Activated naive CD4-positive, alpha-beta T cell treated with Interleukin-2 at 50 U/mL for 16 hours (primary cell): Measurements from ENCODE around the gene MTA2.

Source experiments
- DNase-seq: peaks from one replicate; pipeline ENCODE4 v3.0.0-alpha.2; 2020

The MTA2 gene

DNA sequence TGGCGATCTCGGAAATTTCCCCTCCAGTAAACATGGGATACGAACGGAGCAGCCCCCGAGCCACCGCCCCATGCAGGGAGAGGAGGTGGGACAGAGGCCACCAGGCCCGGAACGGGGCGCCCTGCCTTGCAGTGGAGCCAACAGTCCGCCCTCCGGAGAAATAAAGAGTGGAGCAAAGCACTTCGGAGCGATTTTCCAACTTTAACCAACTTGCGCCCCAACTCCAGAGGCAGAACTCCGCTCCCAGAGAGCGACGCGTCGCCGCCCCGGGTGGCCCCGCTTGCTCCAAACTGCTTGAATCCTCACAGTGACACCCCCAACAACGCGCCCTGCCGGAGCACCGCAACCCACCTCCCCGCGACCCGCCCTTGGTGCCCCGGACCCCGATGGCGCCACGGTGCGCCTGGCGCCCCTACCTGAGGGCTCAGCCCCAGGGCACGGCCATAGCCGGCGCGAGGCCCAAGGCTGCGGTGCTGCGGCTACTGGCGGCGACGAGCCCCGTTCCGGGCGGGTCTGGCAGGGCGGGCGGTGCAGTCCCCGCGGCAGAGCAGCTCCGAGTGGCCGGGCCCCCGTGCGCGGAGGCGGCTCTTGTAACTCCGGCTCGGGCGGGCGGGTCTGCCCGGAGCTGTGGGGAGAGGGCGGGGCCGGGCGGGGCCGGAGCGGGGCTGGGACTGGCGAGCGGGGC lies 55.3 kb downstream of the MTA2 start, which contains the start of gene AHNAK:
TSS of gene AHNAK (minus strand) at position 563 of the 685 bp plus-strand sequence. CDS start 10,708 bp downstream, outside the sequence.
- peak; percentile 78 for DNase-seq

DNA sequence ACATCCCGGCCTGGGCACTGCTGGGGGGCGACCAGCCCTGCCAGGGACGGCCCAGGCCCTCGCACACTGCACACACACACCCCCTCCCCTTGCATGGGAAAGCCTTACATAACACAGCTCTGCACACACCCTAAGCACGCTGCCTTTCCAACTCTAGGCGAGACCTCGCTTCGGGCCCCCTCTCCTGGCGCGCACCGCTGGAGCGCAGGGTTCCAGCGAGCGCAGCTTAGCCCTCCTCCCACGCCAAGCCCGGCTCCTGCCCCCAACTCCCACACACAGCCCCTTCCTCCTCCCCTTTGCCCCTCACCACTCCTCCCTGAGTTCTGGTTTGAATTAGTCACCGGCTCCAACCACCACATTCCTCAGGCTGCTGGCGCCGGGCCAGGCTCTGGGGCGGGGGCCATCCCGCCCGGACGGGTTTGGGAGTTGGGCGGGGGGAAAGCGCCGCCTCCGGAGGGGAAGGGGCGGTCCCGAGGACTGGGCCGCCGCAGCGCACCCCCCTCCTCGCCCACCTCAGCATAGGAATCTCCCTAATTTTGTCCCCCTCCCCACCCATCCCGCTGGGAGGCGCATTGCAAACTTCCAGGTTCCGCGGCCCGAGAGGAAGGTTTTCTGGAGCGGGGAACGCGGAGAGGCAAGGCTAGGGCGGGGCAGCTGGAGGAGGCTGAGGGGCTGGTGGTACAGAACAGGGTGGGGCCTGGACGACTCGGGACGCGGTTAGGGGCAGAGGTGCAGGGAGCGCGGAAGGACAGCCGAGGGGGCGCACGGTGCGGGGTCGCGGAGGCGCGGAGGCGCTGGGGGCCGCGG lies 56.0 kb downstream of the MTA2 start:
- DNase-seq: peak; percentile 72

DNA sequence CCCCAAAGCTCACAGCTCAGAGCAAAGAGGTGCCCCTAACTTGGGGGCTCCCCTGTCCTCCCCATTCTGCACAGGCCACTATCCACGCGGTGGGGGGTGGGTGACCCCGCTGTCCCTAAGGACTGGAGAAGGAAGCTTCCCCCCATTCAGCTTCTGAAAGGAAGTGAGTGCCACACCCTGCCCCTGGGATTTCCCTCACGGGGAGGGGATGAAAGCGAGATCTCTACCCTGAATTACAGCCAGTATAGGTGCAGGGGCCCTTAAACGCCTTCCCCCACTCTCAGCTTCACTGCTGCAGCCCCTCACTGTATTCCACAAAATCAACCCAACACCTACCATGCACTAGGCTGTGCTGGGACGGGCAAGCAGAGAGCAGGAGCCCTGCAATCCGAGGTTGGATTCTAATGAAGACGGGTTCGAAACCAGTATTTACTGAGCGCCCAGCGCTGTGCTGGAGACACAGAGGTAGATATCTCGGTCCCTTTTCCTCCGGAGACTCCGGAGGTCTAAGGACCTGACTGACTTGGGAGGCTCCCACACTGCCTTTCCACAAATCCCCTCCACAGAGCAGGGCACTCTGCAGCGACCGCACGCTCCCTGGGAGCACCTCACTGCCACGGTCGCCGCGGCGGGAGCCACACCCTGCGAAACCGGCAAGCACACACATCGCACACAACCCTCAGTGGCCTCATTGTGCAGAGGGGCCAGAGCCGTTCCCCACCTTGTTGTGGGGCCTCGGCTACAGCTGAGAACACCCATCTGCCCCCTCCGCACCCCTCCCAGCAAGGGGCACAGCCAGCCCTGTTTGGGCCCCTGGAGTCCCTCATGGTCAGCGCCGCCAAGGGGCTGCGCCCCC lies 56.9 kb downstream of the MTA2 start:
- DNase-seq: peak; percentile 41

DNA sequence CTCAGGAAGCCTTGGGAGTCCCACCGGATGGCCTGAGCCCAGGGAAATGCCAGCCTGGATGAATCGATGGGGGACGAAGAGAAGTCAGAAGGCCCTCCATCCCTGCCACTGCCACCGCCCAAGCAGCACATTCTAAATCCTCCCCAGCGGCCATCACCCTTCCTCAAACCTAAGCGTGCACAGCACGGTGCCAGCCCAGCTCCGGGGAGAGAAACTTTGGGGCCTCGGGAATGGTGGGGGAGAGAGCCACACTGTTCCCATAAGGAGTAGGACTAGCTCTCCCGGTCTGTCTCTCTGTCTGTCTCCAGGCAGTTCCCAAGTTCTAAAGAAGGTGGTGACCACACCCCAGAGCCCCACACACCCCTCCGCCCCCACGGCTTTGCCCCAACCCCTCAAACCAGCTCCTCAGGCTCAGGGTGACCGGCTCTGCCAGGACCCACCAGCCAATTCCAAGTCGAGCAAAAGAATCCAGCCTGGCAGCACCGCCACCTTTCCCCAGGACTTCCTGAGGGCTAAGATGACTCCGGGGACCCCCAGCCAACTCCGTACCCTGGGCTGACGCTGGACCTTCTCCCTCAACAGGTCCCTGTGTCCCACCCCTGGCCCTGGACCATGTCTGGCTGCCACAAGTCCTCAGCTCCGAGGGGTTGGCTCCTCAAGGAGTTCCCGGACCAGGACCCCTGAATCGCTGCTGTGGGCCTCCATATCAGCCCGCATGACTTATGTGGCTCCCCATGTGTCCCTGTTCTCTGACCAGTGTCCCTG lies 57.8 kb downstream of the MTA2 start:
- DNase-seq: no peak
